Hematopoietic multipotent progenitor cell (in vitro differentiated cells): ENCODE data around the gene SORL1-AS1. TPM values are rescaled to one million over a fixed set of nuclear protein-coding genes. Genes with fewer than 3 reads are reported as not detected.

Source experiments
- DNase-seq, 3 donors: peaks; one replicate each; pipeline ENCODE4 v3.0.0-alpha.2; 2011 to 2015; ENCODE audit warnings: low read depth in 2 of 3, low spot score in 2 of 3
- total RNA-seq: library from RNA; depleted of rRNA; stranded (reverse); fragments of >200 nt; gene quantifications from one replicate; pipeline ENCODE4 v1.2.3, GENCODE V29; 2012

Gene SORL1-AS1

GRCh38 chr11:121406291-121406690 is 46.5 kb downstream of the SORL1-AS1 start:
- no peak for DNase-seq

- peak in 1 of 3 donors; percentile 43 for DNase-seq
Measured at GRCh38 chr11:121405646-121406045, 47.1 kb downstream of the SORL1-AS1 start.

- no peak for DNase-seq
Measured at GRCh38 chr11:121394785-121395184, 58.0 kb downstream of the SORL1-AS1 start.

- DNase-seq: no peak
Measured at GRCh38 chr11:121393855-121394254, 58.9 kb downstream of the SORL1-AS1 start.

GRCh38 chr11:121391914-121392313 is 60.9 kb downstream of the SORL1-AS1 start:
- DNase-seq: no peak

GRCh38 chr11:121389651-121390050 is 63.1 kb downstream of the SORL1-AS1 start:
- DNase-seq: no peak

Other genes with a start within 250 kb of the SORL1-AS1 start
- 24.8 TPM for gene SC5D, start 160.2 kb downstream of the SORL1-AS1 start, total RNA-seq
- gene SORL1, start 653 bp downstream of the SORL1-AS1 start, total RNA-seq: 260 TPM